Ectodermal cell (in vitro differentiated cells): ENCODE measurements around the gene SLC11A2.
"Not testable (repeated sequence)": the region's sequence is repeated elsewhere in the genome, so short reads cannot be mapped to it uniquely, and the experiment has no call there.

ENCODE experiments used
- H3K27ac ChIP-seq: 2 replicates; pipeline ENCODE4 v1.7.0; 2013; ENCODE audit warnings: mild to moderate bottlenecking, low read depth, low read length; ENCODE audit not compliant: insufficient read depth, poor library complexity, severe bottlenecking
- H3K27me3 ChIP-seq: 2 replicates; pipeline ENCODE4 v1.7.0; 2013; ENCODE audit warnings: mild to moderate bottlenecking, low read length; ENCODE audit not compliant: insufficient read depth, control insufficient read depth, poor library complexity, severe bottlenecking
- H3K36me3 ChIP-seq: one replicate; pipeline ENCODE4 v1.7.0; 2013; ENCODE audit warnings: low read length; ENCODE audit not compliant: control insufficient read depth, insufficient read depth
- H3K4me1 ChIP-seq: one replicate; pipeline ENCODE4 v1.7.0; 2013; ENCODE audit warnings: low read length; ENCODE audit not compliant: control insufficient read depth, insufficient read depth
- H3K4me3 ChIP-seq: 2 replicates; pipeline ENCODE4 v1.7.0; 2013; ENCODE audit warnings: low read depth, low read length, control low read depth; ENCODE audit not compliant: insufficient read depth
- H3K9me3 ChIP-seq: 2 replicates; pipeline ENCODE4 v1.7.0; 2013; ENCODE audit warnings: mild to moderate bottlenecking, low read length, moderate library complexity; ENCODE audit not compliant: control insufficient read depth
- WGBS, 2 experiments: methylation state at CpG; one replicate each; pipeline ENCODE4 v1.1.7; 2013; ENCODE audit warnings: missing lambda C conversion rate in 2 of 2; 5-methylcytosine and 5-hydroxymethylcytosine counted together

SLC11A2 gene

DNA sequence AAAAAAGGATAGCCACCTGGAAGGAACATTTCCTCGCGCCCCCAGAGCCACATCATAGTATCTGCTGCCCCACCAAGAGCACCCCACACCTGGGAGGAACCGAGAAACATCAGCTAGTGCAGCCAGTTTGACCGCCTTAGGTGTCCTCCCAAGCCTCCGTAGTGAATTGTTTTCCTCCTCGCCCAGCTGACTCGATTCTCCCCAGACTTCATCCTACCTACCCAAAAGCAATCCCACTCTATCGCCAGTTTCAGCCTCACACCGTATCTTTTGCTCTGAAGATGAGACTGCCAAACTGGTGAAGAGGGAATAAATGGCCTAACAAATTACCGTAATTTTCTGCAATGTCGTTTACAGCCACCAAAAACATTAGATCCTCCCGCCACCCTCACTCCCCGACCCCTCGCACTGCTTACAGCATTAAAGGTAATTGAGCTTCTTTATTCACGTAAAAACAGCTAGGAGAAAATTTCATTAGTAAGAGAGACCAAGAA is 1.2 kb upstream of the SLC11A2 start:
- Histone ChIP-seq H3K4me1 (peaks cover 12% of the 10 kb centered on the region), H3K9me3 (no peaks in the 10 kb centered on the region), H3K27ac (no peak overlapping the region), H3K4me3 (no peak overlapping the region), H3K36me3 (no peaks in the 10 kb centered on the region), H3K27me3 (no peaks in the 10 kb centered on the region)
- 94 to 96% methylated on average over 15 of the region's 15 CpGs for WGBS, 2 experiments

- Histone ChIP-seq H3K27me3 (no peaks in the 10 kb centered on the region), H3K27ac (peak overlapping the region; percentile 94), H3K36me3 (no peaks in the 10 kb centered on the region), H3K4me3 (peak overlapping the region; percentile 48), H3K9me3 (no peaks in the 10 kb centered on the region), H3K4me1 (peaks cover 17% of the 10 kb centered on the region)
- WGBS, 2 experiments: 1 to 3% methylated on average over 9 of the region's 9 CpGs
Observed at GRCh38 chr12:51025338-51025835, 797 bp downstream of the SLC11A2 start.

DNA sequence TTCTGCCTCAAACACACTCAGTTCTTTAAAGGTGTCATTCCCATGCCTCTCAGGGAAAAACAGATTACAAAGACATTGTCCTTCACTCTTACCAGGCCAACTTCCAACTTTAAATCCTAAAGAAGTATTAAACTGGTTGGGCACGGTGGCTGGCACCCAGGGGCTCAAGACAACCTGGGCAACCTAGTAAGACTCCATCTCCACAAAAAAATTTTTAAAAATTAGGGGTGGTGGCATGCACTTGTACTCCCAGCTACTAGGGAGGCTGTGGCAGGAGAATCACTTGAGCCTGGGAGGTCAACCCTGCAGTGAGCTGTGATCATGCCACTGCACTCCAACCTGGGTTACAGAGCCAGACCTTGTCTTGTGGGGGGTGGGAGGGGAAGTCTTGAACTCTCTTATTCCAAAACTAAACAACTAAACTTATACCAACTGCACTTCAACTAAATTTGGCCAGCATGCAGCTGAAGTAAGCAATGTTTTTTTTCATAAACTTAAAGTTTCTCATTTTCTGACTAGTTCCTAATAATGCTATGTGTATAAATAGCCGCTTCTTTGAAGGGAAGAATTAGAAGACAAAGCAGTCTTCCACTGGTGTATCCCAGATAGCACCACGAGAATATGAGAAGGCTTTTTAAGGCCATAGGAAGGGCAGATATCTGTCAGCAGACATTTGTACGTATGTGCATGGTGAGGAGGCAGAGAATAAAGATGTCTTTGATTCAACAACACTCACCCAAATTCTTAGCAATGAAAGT is 2.4 kb downstream of the SLC11A2 start:
- Histone ChIP-seq H3K4me3 (peak overlapping the region; percentile 48), H3K27ac (peak overlapping the region; percentile 94), H3K4me1 (peaks cover 16% of the 10 kb centered on the region), H3K9me3 (no peaks in the 10 kb centered on the region), H3K36me3 (no peaks in the 10 kb centered on the region), H3K27me3 (no peaks in the 10 kb centered on the region)
- 89 to 94% methylated on average over 4 of the region's 4 CpGs for WGBS, 2 experiments

GRCh38 chr12:51021694-51022093 is 4.5 kb downstream of the SLC11A2 start:
- Histone ChIP-seq H3K27ac (no peak overlapping the region), H3K9me3 (no peaks in the 10 kb centered on the region), H3K4me1 (peaks cover 10% of the 10 kb centered on the region), H3K4me3 (no peak overlapping the region), H3K27me3 (no peaks in the 10 kb centered on the region), H3K36me3 (no peaks in the 10 kb centered on the region)
- 87 to 94% methylated on average over 1 of the region's 1 CpG for WGBS, 2 experiments

- H3K4me3 ChIP-seq: no peak overlapping the region
- peaks cover 10% of the 10 kb centered on the region for H3K4me1 ChIP-seq
- WGBS, 2 experiments: 96% methylated on average over 6 to 7 of the region's 7 CpGs
- no peaks in the 10 kb centered on the region for H3K27me3 ChIP-seq
- no peaks in the 10 kb centered on the region for H3K36me3 ChIP-seq
- H3K9me3 ChIP-seq: no peaks in the 10 kb centered on the region
- H3K27ac ChIP-seq: no peak overlapping the region
Observed at GRCh38 chr12:51020448-51021182, 5.6 kb downstream of the SLC11A2 start.

DNA sequence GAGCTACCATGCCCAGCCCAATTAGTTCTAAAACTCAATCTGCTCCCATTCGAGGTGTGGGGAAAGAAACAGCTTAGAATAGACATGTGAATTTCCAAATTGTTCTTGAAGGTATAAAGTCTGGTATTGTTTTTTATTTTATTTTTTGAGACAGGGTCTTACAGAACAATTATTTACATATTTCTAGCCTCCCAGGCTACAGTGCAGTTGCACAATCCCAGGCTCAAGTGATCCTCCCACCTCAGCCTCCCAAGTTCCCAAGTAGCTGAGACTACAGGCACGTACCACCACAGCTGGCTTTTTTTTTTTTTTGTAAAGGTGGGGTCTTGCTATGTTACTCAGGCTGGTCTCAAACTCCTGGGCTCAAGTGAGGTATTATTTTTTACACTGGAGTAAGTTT is 6.3 kb downstream of the SLC11A2 start:
- Histone ChIP-seq H3K9me3 (no peaks in the 10 kb centered on the region), H3K4me3 (no peak overlapping the region), H3K27ac (no peak overlapping the region), H3K36me3 (no peaks in the 10 kb centered on the region), H3K4me1 (peaks cover 10% of the 10 kb centered on the region), H3K27me3 (no peaks in the 10 kb centered on the region)
- WGBS, 2 experiments: 79 to 100% methylated on average over 2 of the region's 2 CpGs

DNA sequence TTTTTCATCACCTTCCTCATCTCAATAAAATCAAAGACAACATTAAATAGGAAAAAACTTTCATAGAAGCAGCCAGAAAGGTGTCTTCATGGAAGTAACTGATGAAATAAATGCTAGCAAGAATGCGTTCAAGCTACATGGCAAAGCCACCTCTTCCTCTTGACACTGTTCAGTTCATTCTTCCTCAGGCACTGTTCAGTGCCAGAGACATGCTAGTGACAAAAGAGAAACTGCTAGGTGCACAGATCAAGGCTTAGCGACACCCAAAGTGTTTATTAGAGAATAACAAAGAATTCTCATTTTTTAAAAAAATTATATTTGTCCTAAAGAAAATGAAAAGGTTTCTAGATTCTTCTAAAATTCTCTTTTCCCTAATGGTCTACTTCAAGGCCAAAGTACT is 7.2 kb downstream of the SLC11A2 start:
- Histone ChIP-seq H3K27ac (no peak overlapping the region), H3K27me3 (no peaks in the 10 kb centered on the region), H3K4me3 (no peak overlapping the region), H3K4me1 (peaks cover 5% of the 10 kb centered on the region), H3K36me3 (no peaks in the 10 kb centered on the region), H3K9me3 (no peaks in the 10 kb centered on the region)
- 94 to 97% methylated on average over 1 of the region's 2 CpGs for WGBS, 2 experiments

DNA sequence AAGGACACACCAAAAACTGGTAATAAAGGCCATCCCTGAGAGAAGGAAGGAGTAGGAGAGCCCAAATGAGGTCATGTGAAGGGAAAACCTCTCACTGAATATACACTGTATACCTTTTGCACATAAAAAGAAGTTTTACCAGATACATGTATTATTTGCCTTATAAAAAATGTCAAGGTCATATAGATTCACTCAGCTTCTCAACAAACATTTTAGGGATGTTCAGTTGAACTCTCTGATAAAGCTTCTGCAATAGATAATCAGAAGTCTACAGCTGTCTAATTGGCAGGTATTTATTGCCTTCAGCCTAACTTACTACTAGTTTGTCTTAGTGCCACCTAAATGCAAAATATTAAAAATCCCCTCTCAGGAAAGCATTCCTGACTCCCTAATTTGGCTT is 8.7 kb downstream of the SLC11A2 start:
- no peak overlapping the region for H3K4me3 ChIP-seq
- H3K27me3 ChIP-seq: no peaks in the 10 kb centered on the region
- peaks cover 5% of the 10 kb centered on the region for H3K4me1 ChIP-seq

DNA sequence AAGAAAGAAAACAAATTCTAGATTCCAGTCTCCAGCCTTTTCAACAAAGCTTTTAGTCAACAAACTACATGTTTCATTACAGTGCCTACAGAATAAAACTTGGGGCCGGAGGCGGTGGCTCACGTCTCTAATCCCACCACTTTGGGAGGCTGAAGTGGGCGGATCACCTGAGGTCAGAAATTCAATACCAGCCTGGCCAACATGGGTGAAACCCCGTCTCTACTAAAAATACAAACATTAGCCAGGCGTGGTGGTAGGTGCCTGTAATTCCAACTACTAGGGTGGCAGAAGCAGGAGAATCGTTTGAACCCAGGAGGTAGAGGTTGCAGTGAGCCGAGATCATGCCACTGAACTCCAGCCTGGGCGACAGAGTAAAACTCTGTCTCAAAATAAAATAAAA is 11.7 kb downstream of the SLC11A2 start:
- not testable (repeated sequence) for H3K27me3 ChIP-seq, H3K36me3 ChIP-seq, H3K4me1 ChIP-seq, H3K27ac ChIP-seq, H3K9me3 ChIP-seq, H3K4me3 ChIP-seq
- WGBS, 2 experiments: 85 to 86% methylated on average over 9 of the region's 9 CpGs

More for the DNA sequence above, 8.7 kb downstream of the SLC11A2 start:
- no peaks in the 10 kb centered on the region for H3K36me3 ChIP-seq
- H3K27ac ChIP-seq: no peak overlapping the region
- H3K9me3 ChIP-seq: no peaks in the 10 kb centered on the region

DNA sequence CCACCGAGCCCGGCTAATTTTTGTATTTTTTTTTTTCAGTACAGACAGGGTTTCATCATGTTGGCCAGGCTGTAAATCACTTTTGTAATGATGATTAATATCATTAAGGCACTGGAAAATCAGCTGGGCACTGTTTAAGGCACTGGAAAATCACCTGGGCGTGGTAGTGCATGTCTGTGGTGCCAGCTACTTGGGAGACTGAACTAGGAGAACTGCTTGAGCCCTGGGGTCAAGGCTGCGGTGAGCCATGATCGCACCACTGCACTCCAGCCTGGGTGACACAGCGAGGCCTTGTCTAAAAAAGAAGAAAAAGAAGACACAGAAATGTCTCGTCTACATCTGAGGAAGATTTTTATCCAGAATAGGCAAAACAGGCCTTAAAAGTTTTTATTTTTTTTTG is 12.7 kb downstream of the SLC11A2 start:
- Histone ChIP-seq H3K9me3 (no peaks in the 10 kb centered on the region), H3K4me1 (peaks cover 9% of the 10 kb centered on the region), H3K36me3 (no peaks in the 10 kb centered on the region), H3K27me3 (no peaks in the 10 kb centered on the region), H3K4me3 (no peak overlapping the region), H3K27ac (no peak overlapping the region)
- WGBS, 2 experiments: 94% methylated on average over 7 of the region's 7 CpGs
